Activated T-cell treated with anti-CD3 and anti-CD28 coated beads, Interleukin-2, amount 50 U/mL, for 1 hour (primary cell): ENCODE data around the gene NPW.
"Not testable (repeated sequence)": the region's sequence is repeated elsewhere in the genome, so short reads cannot be mapped to it uniquely, and the experiment has no call there.

Experiments
- DNase-seq: peaks from one replicate; pipeline ENCODE4 v3.0.0-alpha.2; 2020

Gene NPW

GRCh38 chr16:2002406-2003230, 17.0 kb upstream of the NPW start:
- DNase-seq, result no peak

- DNase-seq, result no peak
Measured at GRCh38 chr16:2003231-2003826, 16.3 kb upstream of the NPW start.

DNA sequence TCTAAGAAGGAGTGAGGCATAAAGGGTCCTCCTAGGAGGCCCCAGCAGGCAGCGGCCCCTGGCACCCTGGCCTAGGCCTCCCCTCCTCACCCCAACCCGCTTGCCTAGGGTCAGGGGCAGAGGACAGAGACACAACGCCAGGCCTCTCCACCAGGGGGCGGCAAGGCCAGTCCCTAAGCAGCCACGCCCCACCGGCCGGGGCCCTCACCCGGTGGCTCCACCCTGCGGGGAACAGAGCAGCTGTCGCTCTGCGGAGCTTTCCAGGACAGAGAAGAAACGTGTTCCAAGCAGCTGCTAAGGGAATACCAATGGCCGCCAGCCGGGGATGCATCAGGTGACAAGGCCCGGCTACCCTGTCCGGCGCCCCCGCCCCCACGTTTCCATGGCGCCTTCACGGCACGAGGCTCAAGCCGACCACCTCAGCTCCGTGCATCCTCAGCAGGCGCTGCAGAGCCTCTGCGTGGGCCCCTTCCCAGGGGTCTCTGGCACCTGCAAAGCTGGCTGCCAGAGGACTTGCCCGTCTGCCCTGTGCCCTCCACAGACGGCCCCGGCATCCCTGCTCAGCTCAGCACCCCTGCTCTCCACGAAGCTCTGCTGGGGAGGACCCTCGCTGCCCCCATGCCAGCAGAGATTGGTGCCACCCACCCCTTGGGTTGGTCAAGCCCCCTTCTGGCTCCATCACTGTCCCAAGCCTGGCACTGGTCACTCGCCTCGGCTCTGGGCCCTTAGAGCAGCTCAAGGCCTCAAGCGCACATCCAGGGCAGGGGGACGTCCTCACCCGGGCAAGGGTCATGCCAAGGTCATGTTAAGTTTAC, 15.6 kb upstream of the NPW start:
- peak; percentile 89 for DNase-seq

- no peak for DNase-seq
Measured at GRCh38 chr16:2004795-2005517, 14.6 kb upstream of the NPW start.

- DNase-seq, result no peak
Measured at GRCh38 chr16:2005646-2006045, 13.9 kb upstream of the NPW start.

GRCh38 chr16:2006317-2006716, 13.3 kb upstream of the NPW start:
- DNase-seq, result no peak

DNA sequence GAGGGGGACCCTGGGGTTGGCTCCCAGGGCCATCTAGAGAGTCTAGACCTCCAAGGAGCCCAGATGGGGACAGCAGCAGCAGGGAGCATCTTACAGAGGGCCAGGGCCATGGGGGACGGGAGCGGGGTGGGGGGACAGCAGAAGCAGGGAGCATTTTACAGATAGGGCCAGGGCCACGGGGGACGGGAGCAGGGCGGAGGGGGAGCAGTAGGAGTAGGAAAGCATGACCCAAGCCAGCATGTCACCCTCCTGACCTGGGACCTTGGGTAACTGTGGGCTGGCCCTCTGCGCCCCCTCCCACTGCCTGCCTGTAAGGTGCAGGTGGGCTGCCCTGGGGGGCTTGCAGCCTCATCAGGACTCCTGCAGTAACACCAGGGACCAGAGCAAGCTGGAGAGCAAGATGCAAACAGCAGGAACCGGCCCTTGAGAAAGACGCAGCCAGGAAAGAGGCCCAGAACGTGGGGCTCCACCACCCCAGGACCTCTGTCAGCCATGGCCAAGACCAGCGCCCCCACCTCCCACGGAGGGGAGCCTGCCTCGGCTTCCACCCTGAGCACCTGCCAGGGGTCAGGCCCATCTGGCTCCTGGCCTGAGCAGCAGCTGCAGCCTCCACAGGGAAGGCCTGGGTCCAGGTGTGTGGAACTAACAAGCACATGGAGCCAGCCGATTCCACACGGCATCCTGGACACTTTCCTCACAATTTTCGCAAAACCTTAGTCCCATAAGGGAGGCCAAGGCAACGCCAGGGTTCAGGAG, 12.3 kb upstream of the NPW start:
- DNase-seq, result no peak

DNA sequence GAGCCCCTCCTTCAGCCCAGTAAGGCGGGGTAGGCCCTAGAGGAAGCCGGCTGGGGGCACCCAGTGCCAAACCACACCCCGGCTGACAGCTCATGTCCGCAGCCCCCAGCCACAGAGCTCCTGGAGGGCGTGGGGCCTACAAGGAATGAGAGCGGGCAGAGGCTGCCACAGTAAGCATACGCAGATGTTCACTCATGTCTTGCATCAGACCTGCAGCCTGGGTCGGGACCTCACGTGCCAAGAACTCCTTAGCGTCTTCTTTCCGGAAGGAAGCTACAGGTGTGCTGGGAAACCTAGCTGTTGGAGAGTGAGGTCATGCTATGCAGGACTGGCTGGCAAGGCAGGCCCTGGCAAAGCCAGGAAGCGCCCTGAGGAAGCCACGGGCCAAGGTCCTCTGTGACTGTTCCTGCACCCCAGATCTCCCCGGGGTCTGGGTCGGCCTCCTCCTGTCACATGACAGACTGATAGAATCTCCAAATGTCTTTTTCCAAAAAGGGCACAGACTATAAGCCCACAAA, 11.5 kb upstream of the NPW start:
- no peak for DNase-seq

- no peak for DNase-seq
Measured at GRCh38 chr16:2008631-2009163, 10.9 kb upstream of the NPW start.

GRCh38 chr16:2009164-2009711, 10.3 kb upstream of the NPW start:
- peak; percentile 41 for DNase-seq

- peak; percentile 83 for DNase-seq
Measured at GRCh38 chr16:2009791-2010510, 9.6 kb upstream of the NPW start, which contains the start of gene ZNF598. Gene ZNF598, minus strand, starts transcription at chr16:2009821.

GRCh38 chr16:2011726-2012125, 7.9 kb upstream of the NPW start:
- DNase-seq, result not testable (repeated sequence)

GRCh38 chr16:2013527-2013926, 6.1 kb upstream of the NPW start:
- DNase-seq, result no peak

- DNase-seq, result no peak
Measured at GRCh38 chr16:2015117-2015946, 4.3 kb upstream of the NPW start.

GRCh38 chr16:2015947-2016208, 3.7 kb upstream of the NPW start:
- no peak for DNase-seq

- peak; percentile 39 for DNase-seq
Measured at GRCh38 chr16:2016407-2016922, 3.1 kb upstream of the NPW start.

- DNase-seq, result no peak
Measured at GRCh38 chr16:2019921-2020831, 591 bp downstream of the NPW start.

GRCh38 chr16:2022723-2023091, 3.1 kb downstream of the NPW start:
- no peak for DNase-seq
